Head of caudate nucleus (tissue), 42 donors: ENCODE data around the gene CHODL.

Source experiments
- DNase-seq, 42 donors: peaks; one replicate each; pipeline versions ENCODE4 v3.0.0 to v3.0.0-alpha.2; 2020 to 2021; ENCODE audit warnings: mixed read lengths in 7 of 42
- intact Hi-C: fragments of 100-400 bp; cut with DNase I; formaldehyde crosslinking; loops from one replicate; pipeline ENCODE4 v1.15.0; 2022

Gene CHODL

GRCh38 chr21:18274370-18274769 is 29.7 kb downstream of the CHODL start:
- intact Hi-C loops: no loop called here
- DNase-seq: no peak

- peak in 1 of 42 donors; percentile 19 for DNase-seq
- intact Hi-C loops: no loop called here
Observed at GRCh38 chr21:18275781-18276180, 31.1 kb downstream of the CHODL start.

GRCh38 chr21:18285379-18285778 is 40.7 kb downstream of the CHODL start:
- intact Hi-C loops: no loop called here
- no peak for DNase-seq

DNA sequence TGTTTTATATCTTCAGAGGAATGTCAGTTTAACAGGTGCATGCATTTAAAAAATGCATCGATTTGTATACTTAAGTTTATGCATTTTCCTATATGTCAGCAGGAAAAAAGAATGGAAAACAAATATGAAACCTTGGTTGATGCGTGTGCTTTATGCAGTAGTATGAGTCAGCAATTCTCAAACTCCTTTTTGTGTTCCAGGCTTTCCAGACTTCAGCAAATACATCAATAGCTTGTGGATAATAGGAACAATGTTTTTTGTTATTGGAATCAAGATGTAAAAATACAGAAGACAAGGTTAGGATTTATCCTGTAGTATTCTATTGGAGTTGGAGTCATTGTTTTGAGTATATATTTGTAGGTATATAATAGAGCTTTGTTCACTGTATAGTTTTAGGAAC is 45.2 kb downstream of the CHODL start:
- intact Hi-C loops: no loop called here
- DNase-seq: no peak

GRCh38 chr21:18294100-18294499 is 49.5 kb downstream of the CHODL start:
- intact Hi-C loops: no loop called here
- DNase-seq: no peak

DNA sequence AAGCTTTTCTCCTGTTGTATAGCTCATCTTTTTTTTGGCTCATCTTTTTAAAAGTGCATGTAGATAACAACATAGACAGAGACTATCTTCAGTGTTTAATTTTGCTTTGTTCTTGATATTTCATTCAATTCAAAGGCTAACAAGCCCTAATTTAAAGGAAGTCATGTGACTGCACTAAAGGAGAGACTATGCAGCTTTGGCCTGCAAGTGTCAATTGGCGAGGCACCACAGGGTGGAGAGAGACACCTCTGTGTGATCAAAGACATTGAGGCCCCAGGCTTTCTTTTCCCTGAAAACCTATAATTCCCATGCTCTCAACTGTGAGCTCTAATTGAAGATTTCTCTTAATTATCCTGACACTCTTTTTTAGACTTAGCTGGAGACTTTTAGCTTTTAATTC is 53.6 kb downstream of the CHODL start:
- intact Hi-C loops: no loop called here
- no peak for DNase-seq
